Ishikawa (cell line): Measurements from ENCODE around the gene PLA2G4D.

Experiments
- CEBPB ChIP-seq: IDR thresholded peaks from 2 replicates; pipeline ENCODE4 v1.6.1; 2012
- CREB1 ChIP-seq: IDR thresholded peaks from 2 replicates; pipeline ENCODE4 v1.6.1; 2012; ENCODE audit warnings: low read depth
- EGR1 ChIP-seq: IDR thresholded peaks from 2 replicates; pipeline ENCODE4 v1.6.1; 2012
- EP300 ChIP-seq: IDR thresholded peaks from 2 replicates; pipeline ENCODE4 v1.6.1; 2012; ENCODE audit warnings: borderline replicate concordance
- FOXM1 ChIP-seq: IDR thresholded peaks from 2 replicates; pipeline ENCODE4 v1.6.1; 2012; ENCODE audit warnings: low read depth, borderline replicate concordance
- NFIC ChIP-seq: IDR thresholded peaks from 2 replicates; pipeline ENCODE4 v1.6.1; 2012
- RAD21 ChIP-seq: IDR thresholded peaks from 2 replicates; pipeline ENCODE4 v1.6.1; 2012; ENCODE audit warnings: low read depth
- REST ChIP-seq: IDR thresholded peaks from 2 replicates; pipeline ENCODE4 v1.6.1; 2012; ENCODE audit warnings: low read depth, mild to moderate bottlenecking
- TAF1 ChIP-seq: IDR thresholded peaks from 2 replicates; pipeline ENCODE4 v1.6.1; 2012; ENCODE audit warnings: low read depth, mild to moderate bottlenecking
- TCF12 ChIP-seq: IDR thresholded peaks from 2 replicates; pipeline ENCODE4 v1.6.1; 2012; ENCODE audit warnings: low read depth
- TEAD4 ChIP-seq: IDR thresholded peaks from 2 replicates; pipeline ENCODE4 v1.6.1; 2012
- YY1 ChIP-seq: IDR thresholded peaks from 2 replicates; pipeline ENCODE4 v1.6.1; 2012; ENCODE audit warnings: low read depth
- ZBTB7A ChIP-seq: IDR thresholded peaks from 2 replicates; pipeline ENCODE4 v1.6.1; 2012; ENCODE audit warnings: low read depth
- TF ChIP-seq, protein P1 (sequence below): IDR thresholded peaks from 2 replicates; pipeline ENCODE4 v1.6.1; 2012
- TF ChIP-seq, protein P2 (sequence below): IDR thresholded peaks from 2 replicates; pipeline ENCODE4 v1.6.1; 2012

The PLA2G4D gene

GRCh38 chr15:42108806-42109205, 14.4 kb upstream of the PLA2G4D start:
- TF ChIP-seq YY1 (no peak), CREB1 (no peak)
- TF ChIP-seq, protein P1, sequence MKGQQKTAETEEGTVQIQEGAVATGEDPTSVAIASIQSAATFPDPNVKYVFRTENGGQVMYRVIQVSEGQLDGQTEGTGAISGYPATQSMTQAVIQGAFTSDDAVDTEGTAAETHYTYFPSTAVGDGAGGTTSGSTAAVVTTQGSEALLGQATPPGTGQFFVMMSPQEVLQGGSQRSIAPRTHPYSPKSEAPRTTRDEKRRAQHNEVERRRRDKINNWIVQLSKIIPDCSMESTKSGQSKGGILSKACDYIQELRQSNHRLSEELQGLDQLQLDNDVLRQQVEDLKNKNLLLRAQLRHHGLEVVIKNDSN, result no peak

GRCh38 chr15:42108189-42108588, 13.8 kb upstream of the PLA2G4D start:
- TF ChIP-seq RAD21, result no peak

GRCh38 chr15:42107473-42107872, 13.1 kb upstream of the PLA2G4D start:
- peak; percentile 51 for TF ChIP-seq NFIC
- TF ChIP-seq CREB1, result no peak
- TF ChIP-seq TAF1, result no peak

- TF ChIP-seq CREB1 (no peak), EGR1 (no peak), CEBPB (no peak), TEAD4 (no peak), RAD21 (no peak)
Measured at GRCh38 chr15:42106288-42106687, 11.9 kb upstream of the PLA2G4D start.

GRCh38 chr15:42104095-42104891, 9.9 kb upstream of the PLA2G4D start:
- TF ChIP-seq REST (no peak), RAD21 (no peak), YY1 (no peak), TCF12 (no peak), ZBTB7A (no peak), FOXM1 (no peak)

DNA sequence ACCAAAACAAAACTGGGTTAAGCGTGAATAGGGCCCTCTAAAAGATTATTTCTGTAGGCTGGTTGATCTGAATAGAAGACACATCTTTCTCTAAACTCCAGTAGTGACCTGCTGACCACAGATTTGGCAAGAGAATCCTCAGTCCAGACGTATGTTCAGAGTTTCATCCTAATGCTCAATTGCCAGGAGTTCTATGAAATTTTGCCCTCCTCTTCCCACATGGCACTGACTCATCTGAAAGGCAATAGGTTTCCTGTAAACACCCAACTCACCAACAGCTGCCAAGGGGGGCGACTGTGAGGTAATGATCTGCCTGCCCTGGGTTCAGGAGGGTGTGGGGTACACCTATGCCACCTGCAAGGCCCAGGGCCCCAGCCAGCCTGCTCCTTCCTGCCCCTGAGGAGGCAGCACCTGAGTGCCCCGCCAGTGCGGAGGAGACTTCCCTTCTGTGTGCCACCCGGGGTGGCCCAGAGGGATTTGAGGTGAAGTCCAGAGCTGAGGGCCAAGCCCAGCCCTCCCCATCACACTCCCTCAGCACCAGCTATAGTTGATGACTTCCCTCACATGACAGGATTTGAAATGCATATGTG, 8.4 kb upstream of the PLA2G4D start:
- TF ChIP-seq CEBPB (no peak), CREB1 (no peak), EP300 (no peak), EGR1 (no peak), YY1 (no peak), TAF1 (no peak), NFIC (no peak), TEAD4 (no peak), FOXM1 (no peak), RAD21 (no peak), TCF12 (no peak), ZBTB7A (no peak), REST (no peak)
- TF ChIP-seq, protein P1, result no peak
- TF ChIP-seq, protein P2, sequence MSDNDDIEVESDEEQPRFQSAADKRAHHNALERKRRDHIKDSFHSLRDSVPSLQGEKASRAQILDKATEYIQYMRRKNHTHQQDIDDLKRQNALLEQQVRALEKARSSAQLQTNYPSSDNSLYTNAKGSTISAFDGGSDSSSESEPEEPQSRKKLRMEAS, result no peak

DNA sequence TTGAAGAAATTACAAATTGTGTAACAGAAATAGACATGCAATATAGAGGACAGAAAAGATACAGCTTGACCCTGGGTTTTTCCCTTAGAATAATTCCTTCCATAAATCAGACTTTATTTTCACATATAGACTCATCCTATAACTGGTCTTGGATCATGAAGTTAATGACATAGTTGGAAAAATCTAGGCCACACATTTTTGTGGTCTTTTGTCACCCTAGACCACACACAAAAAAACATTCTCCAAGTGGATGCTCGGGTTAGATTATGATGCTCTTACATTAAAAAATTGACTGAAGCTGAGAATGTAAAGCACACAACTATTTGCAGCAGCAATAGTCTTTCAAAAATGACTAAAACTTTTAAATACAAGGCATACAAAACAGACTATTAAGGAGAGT, 7.5 kb upstream of the PLA2G4D start:
- TF ChIP-seq, protein P2, result no peak
- no peak for TF ChIP-seq NFIC
- no peak for TF ChIP-seq CEBPB
- no peak for TF ChIP-seq RAD21
